HG03196 (cell line): ENCODE results near the gene MYO1D.
A peak's percentile ranks its signal among the peaks of the same experiment; 100 is the strongest.

Source experiments
- ATAC-seq: cut with Tn5 transposase; IDR thresholded peaks from one replicate; pipeline ENCODE4 v1.9.1; 2021; ENCODE audit not compliant: unreplicated experiment

MYO1D gene

GRCh38 chr17:32444301-32445073 is 432.4 kb downstream of the MYO1D start, which contains the start of gene PSMD11:
TSS of gene PSMD11 (plus strand) at chr17:32444510. CDS start at chr17:32444524, 14 bp downstream.
- ATAC-seq: peak; percentile 89

GRCh38 chr17:32443827-32444300 is 433.1 kb downstream of the MYO1D start:
- ATAC-seq: no peak
